ENCODE data around the gene TRIM69.

- no peak for TF ChIP-seq POLR2A (IDR thresholded peaks at IDR 0.05; ENCODE audit: low read depth)
- TF ChIP-seq CTCF (IDR thresholded peaks at IDR 0.05): no peak
- no peak for TF ChIP-seq POLR2AphosphoS5 (IDR thresholded peaks at IDR 0.05)
- TF ChIP-seq EP300 (IDR thresholded peaks at IDR 0.05): no peak
Measured at GRCh38 chr15:44719293-44719999, 16.9 kb upstream of the TRIM69 start.
